K562 (cell line): Measurements from ENCODE around the gene TOP3A. TPM values are rescaled to one million over a fixed set of nuclear protein-coding genes. Genes with fewer than 3 reads are reported as not detected.

Source experiments
- BRD4 ChIP-seq: fragments of 200-600 bp; sonication (generic); IDR thresholded peaks from 2 replicates; pipeline ENCODE4 v1.6.1; 2017; ENCODE audit warnings: inconsistent platforms
- BRD9 ChIP-seq: fragments of 450-650 bp; IDR thresholded peaks from 2 replicates; pipeline ENCODE4 v1.6.1; 2018; ENCODE audit warnings: low read depth; ENCODE audit not compliant: partially characterized antibody
- ELK1 ChIP-seq: sonication (generic); formaldehyde crosslinking; IDR thresholded peaks from 2 replicates; pipeline ENCODE4 v1.8.1; 2022; ENCODE audit warnings: missing genetic modification reagents
- EP400 ChIP-seq: fragments of 450-650 bp; IDR thresholded peaks from 2 replicates; pipeline ENCODE4 v1.6.1; 2017; ENCODE audit warnings: antibody characterized with exemption, mild to moderate bottlenecking, moderate library complexity
- GTF3C2 ChIP-seq: IDR thresholded peaks from 3 replicates; pipeline ENCODE4 v1.6.1; 2011; ENCODE audit warnings: borderline replicate concordance, mild to moderate bottlenecking, moderate library complexity; ENCODE audit not compliant: insufficient read length; ENCODE audit errors: extremely low read depth
- KLF16 ChIP-seq: IDR thresholded peaks from 2 replicates; pipeline ENCODE4 v1.6.1; 2016; ENCODE audit warnings: antibody characterized with exemption
- LCOR ChIP-seq: sonication (generic); formaldehyde crosslinking; IDR thresholded peaks from 2 replicates; pipeline ENCODE4 v1.8.0; 2022; ENCODE audit warnings: mild to moderate bottlenecking, missing genetic modification reagents
- POLR2A ChIP-seq: fragments of 450-650 bp; conservative IDR thresholded peaks from 2 replicates; pipeline ENCODE4 v1.6.1; 2016
- POLR2G ChIP-seq: fragments of 200-400 bp; formaldehyde crosslinking; IDR thresholded peaks from 2 replicates; pipeline ENCODE4 v1.6.1; 2017; ENCODE audit warnings: low read depth, mild to moderate bottlenecking, antibody characterized with exemption, low read length, moderate library complexity
- PTRF ChIP-seq: fragments of 450-650 bp; IDR thresholded peaks from 2 replicates; pipeline ENCODE4 v1.6.1; 2016; ENCODE audit warnings: mild to moderate bottlenecking, missing genetic modification characterization, missing compliant biosample characterization
- RNF219 ChIP-seq: fragments of 250-450 bp; sonication (Bioruptor Pico); IDR thresholded peaks from 2 replicates; pipeline ENCODE4 v1.5.0; 2022; ENCODE audit warnings: mild to moderate bottlenecking
- ZBTB33 ChIP-seq: sonication (generic); formaldehyde crosslinking; IDR thresholded peaks from 2 replicates; pipeline ENCODE4 v1.8.1; 2023; ENCODE audit warnings: mild to moderate bottlenecking, missing genetic modification reagents
- ZC3H4 ChIP-seq: sonication (generic); formaldehyde crosslinking; IDR thresholded peaks from 2 replicates; pipeline ENCODE4 v1.9.0; 2021; ENCODE audit warnings: missing genetic modification reagents, borderline replicate concordance
- ZNF586 ChIP-seq: fragments of 450-650 bp; formaldehyde crosslinking; conservative IDR thresholded peaks from 2 replicates; pipeline ENCODE4 v1.4.0; 2020; ENCODE audit warnings: mild to moderate bottlenecking, moderate library complexity
- ZNF764 ChIP-seq: fragments of 250-450 bp; sonication (Bioruptor Pico); IDR thresholded peaks from 2 replicates; pipeline ENCODE4 v1.4.0; 2020; ENCODE audit warnings: low read depth, mild to moderate bottlenecking, moderate library complexity
- polyA plus RNA-seq, 8 experiments: library from polyadenylated mRNA; depleted of rRNA in 4 of 8; stranded (reverse) in 5 of 8; unstranded in 3 of 8; fragments of >200 nt; fragmentation: Nextera tagmentation in 2 of 8; fragmentation: Illumina TruSeq in 1 of 8; extraction: Ambion mirVana in 2 of 8; extraction: Trizol in 1 of 8; gene quantifications; 2 replicates each; pipeline versions ENCODE4 v1.2.1 to v1.2.3, GENCODE V29; 2011 to 2014; ENCODE audit warnings: inconsistent platforms in 1 of 8, missing spikeins in 1 of 8
- total RNA-seq, 7 experiments: library from RNA; depleted of rRNA in 6 of 7; stranded (reverse); fragments of >200 nt in 6 of 7; fragmentation: Illumina TruSeq in 2 of 7; extraction: Trizol in 2 of 7; gene quantifications; 2 replicates each; pipeline versions ENCODE4 v1.2.1 to v1.2.3, GENCODE V29; 2011 to 2021; ENCODE audit warnings: low replicate concordance in 1 of 7

TOP3A gene
- total and polyA plus RNA-seq, 9 of the 15 experiments (the other 6 are each of a cell fraction or from before 2014, with no cell fraction given) = 5.2 to 49.7 (median 24.7) TPM

GRCh38 chr17:18314731-18315561, at the start of gene TOP3A, which contains the start of gene SMCR8 (continued):
- TF ChIP-seq POLR2G = peak; percentile 85
- no peak for TF ChIP-seq BRD9
- no peak for TF ChIP-seq RNF219
- TF ChIP-seq POLR2A = peak; percentile 75
- no peak for TF ChIP-seq PTRF (tag)
- TF ChIP-seq ZC3H4 (CRISPR knock-in tag) = no peak
- no peak for TF ChIP-seq ZNF586 (CRISPR knock-in tag)
- no peak for TF ChIP-seq GTF3C2
- TF ChIP-seq ELK1 (CRISPR knock-in tag) = no peak
- TF ChIP-seq KLF16 = no peak
- no peak for TF ChIP-seq ZBTB33
- TF ChIP-seq ZNF764 (CRISPR knock-in tag) = no peak
- TF ChIP-seq EP400 = peak; percentile 88
- no peak for TF ChIP-seq BRD4
- TF ChIP-seq LCOR (CRISPR knock-in tag) = no peak
